Right renal cortex interstitium (tissue), 3 donors: ENCODE data around the gene RARB. TPM values are rescaled to one million over a fixed set of nuclear protein-coding genes. Genes with fewer than 3 reads are reported as not detected.

Experiments used
- polyA plus RNA-seq, 3 donors: library from polyadenylated mRNA; unstranded; fragments of 120-200 nt; gene quantifications; one replicate each; pipeline ENCODE4 v1.2.1, GENCODE V29; 2013; ENCODE audit not compliant: insufficient read length in 3 of 3

RARB gene
- polyA plus RNA-seq, 3 donors = 51.1 to 58.1 (median 57.0) TPM

Other genes starting within 250 kb of the RARB start
- 100 to 1,000 TPM; 317 to 359 (median 332) TPM for gene TOP2B, start 236.6 kb downstream of the RARB start, polyA plus RNA-seq